Mesothelial cell of epicardium (in vitro differentiated cells): Measurements from ENCODE around the gene SPATA25. TPM values are rescaled to one million over a fixed set of nuclear protein-coding genes. Genes with fewer than 3 reads are reported as not detected.

ENCODE experiments used
- DNase-seq, 2 experiments: peaks; one replicate each; pipeline ENCODE4 v3.0.0; 2021; ENCODE audit warnings: low spot score in 2 of 2; ENCODE audit not compliant: unreplicated experiment in 2 of 2
- H3K27ac Mint-ChIP-seq: 2 replicates; pipeline ENCODE4 v1.8.0; 2021; ENCODE audit warnings: mixed read lengths
- H3K27me3 Mint-ChIP-seq: 2 replicates; pipeline ENCODE4 v1.8.0; 2021; ENCODE audit warnings: low read depth, mixed read lengths
- H3K36me3 Mint-ChIP-seq: 2 replicates; pipeline ENCODE4 v1.8.0; 2021; ENCODE audit warnings: mixed read lengths
- H3K4me1 Mint-ChIP-seq: 2 replicates; pipeline ENCODE4 v1.8.0; 2021; ENCODE audit warnings: mixed read lengths
- H3K4me3 Mint-ChIP-seq: 2 replicates; pipeline ENCODE4 v1.8.0; 2021; ENCODE audit warnings: mild to moderate bottlenecking, moderate library complexity, mixed read lengths
- H3K9me3 Mint-ChIP-seq: 2 replicates; pipeline ENCODE4 v1.8.0; 2021; ENCODE audit warnings: mixed read lengths
- CTCF ChIP-seq: fragments of 200-600 bp; sonication (generic); IDR thresholded peaks from one replicate; pipeline ENCODE4 v1.5.0; 2021; ENCODE audit warnings: antibody characterized with exemption; ENCODE audit not compliant: unreplicated experiment
- total RNA-seq: library from RNA; stranded (reverse); gene quantifications from 3 replicates; pipeline ENCODE4 v1.2.1, GENCODE V29; 2021

Gene SPATA25
- total RNA-seq, 1 donor from 2014 or later, result 3.2 TPM

GRCh38 chr20:45913116-45913515 is 25.7 kb upstream of the SPATA25 start:
- Mint-ChIP-seq H3K27ac (no peak overlapping the region), H3K36me3 (peaks cover 7% of the 10 kb centered on the region), H3K4me3 (peak overlapping the region; percentile 48), H3K27me3 (no peaks in the 10 kb centered on the region), H3K4me1 (peaks cover 8% of the 10 kb centered on the region), H3K9me3 (no peaks in the 10 kb centered on the region)
- no peak for DNase-seq
- TF ChIP-seq CTCF, result no peak

GRCh38 chr20:45912344-45912682 is 24.9 kb upstream of the SPATA25 start:
- Mint-ChIP-seq H3K4me3 (peak overlapping the region; percentile 76), H3K27ac (peak overlapping the region; percentile 94), H3K36me3 (peaks cover 15% of the 10 kb centered on the region), H3K27me3 (no peaks in the 10 kb centered on the region), H3K9me3 (no peaks in the 10 kb centered on the region), H3K4me1 (peaks cover 8% of the 10 kb centered on the region)
- TF ChIP-seq CTCF, result no peak
- DNase-seq, result no peak

- no peaks in the 10 kb centered on the region for H3K9me3 Mint-ChIP-seq
- H3K27ac Mint-ChIP-seq, result peak within 1 kb of the TSS; percentile 94
- peaks cover 17% of the 10 kb centered on the region for H3K36me3 Mint-ChIP-seq
- no peak for TF ChIP-seq CTCF
- DNase-seq, result peak; percentile 60 to 75
- H3K4me1 Mint-ChIP-seq, result peaks cover 8% of the 10 kb centered on the region
- peak within 1 kb of the TSS; percentile 76 for H3K4me3 Mint-ChIP-seq
- no peaks in the 10 kb centered on the region for H3K27me3 Mint-ChIP-seq
Measured at GRCh38 chr20:45911486-45912343, 24.3 kb upstream of the SPATA25 start, which contains the start of gene PLTP. Gene PLTP (minus strand): TSS chr20:45912155. CDS start chr20:45911452, 703 bp downstream.

- Mint-ChIP-seq H3K36me3 (peaks cover 21% of the 10 kb centered on the region), H3K27me3 (no peaks in the 10 kb centered on the region), H3K9me3 (no peaks in the 10 kb centered on the region), H3K4me1 (peaks cover 8% of the 10 kb centered on the region), H3K27ac (peak overlapping the region; percentile 94), H3K4me3 (peak overlapping the region; percentile 76)
- peak; percentile 93 to 98 for DNase-seq
- TF ChIP-seq CTCF, result no peak
Measured at GRCh38 chr20:45910670-45911485, 23.5 kb upstream of the SPATA25 start.

GRCh38 chr20:45909817-45910669 is 22.6 kb upstream of the SPATA25 start:
- no peak for DNase-seq
- peaks cover 8% of the 10 kb centered on the region for H3K4me1 Mint-ChIP-seq
- H3K27ac Mint-ChIP-seq, result peak overlapping the region; percentile 94
- no peak for TF ChIP-seq CTCF
- H3K27me3 Mint-ChIP-seq, result no peaks in the 10 kb centered on the region
- H3K4me3 Mint-ChIP-seq, result peak overlapping the region; percentile 76
- peaks cover 25% of the 10 kb centered on the region for H3K36me3 Mint-ChIP-seq
- no peaks in the 10 kb centered on the region for H3K9me3 Mint-ChIP-seq
